Inflammatory macrophage treated with lipopolysaccharide for 4 hours (primary cell): ENCODE measurements around the gene MBOAT1.

Experiments
- DNase-seq: peaks from one replicate; pipeline ENCODE4 v3.0.0-alpha.2; 2020

Gene MBOAT1

DNA sequence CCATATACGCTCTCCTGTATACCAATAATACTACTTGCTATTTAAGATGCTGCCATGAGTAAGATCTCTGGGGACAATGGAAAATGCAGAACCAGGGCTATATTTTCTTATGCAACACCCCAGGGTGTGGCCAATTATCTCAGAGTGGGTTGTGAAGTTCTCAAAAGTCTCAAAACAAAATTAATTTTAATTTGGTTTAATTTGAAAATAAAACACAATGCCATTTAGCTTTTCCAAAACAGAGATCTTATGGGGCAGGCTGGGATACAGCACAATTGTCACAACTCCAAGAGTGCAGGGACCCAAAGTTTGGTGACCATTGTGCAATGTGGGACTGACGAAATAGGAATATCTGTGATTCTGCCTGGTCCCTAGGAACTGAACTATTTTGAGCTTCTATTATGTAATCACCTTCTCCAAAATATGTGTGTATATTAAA is 43.1 kb downstream of the MBOAT1 start:
- DNase-seq: peak; percentile 93

DNA sequence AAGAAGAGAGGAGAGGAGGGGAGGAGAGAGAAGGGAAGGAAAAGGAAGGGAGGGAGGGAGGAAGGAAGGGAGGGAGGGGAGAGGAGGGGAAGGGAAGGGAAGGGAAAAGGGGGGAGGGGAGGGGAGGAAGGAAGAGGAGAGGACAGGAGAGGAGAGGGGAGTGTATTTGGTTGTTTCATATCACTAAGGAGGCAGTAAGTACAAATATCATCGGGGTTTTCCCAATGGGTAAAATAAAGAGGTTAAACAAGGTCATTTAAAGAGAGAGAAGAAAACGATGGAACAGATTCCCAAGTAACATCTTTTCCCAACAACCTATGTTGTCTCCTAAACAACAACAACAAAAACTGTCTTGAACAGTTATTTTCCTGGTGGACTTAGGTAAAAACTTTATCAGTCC is 43.6 kb downstream of the MBOAT1 start:
- peak; percentile 56 for DNase-seq

DNA sequence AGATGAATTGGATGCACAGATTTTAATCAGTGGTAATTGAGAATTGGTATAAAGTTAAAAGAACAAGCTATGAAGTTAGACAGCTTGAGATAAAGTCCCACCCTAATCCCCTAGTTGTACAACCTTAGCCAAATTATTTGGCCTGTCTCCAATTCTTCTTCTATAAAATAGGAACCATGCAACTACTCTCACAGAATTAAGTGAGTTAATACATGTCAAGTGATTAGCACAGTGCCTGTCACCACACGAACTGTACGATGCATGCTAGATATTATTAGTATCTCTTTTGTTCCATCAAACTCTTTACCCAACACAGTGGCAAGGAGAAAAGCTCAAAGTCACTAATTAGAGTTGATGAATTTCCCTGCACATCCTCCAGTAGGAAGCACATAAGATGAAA is 44.7 kb downstream of the MBOAT1 start:
- peak; percentile 64 for DNase-seq

DNA sequence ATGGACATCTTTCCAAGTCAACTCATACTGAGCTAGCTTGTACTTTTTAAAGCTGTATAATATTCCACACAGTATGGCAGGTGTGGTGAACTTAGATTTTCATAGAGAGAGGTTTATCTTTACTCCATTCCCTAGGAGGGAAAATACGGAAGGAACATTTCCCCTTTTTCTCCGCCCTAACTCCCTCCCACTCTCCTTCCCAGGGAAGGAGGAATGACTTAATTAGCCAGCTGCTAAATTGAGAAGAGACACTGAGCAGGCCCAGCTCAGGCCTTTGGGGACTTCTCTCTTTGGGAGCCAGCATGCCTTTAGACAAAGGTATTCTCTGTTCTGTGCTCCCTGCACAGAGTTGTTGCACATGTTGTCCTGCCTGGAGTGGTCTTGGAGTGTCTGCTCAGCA is 46.1 kb downstream of the MBOAT1 start:
- peak; percentile 83 for DNase-seq

DNA sequence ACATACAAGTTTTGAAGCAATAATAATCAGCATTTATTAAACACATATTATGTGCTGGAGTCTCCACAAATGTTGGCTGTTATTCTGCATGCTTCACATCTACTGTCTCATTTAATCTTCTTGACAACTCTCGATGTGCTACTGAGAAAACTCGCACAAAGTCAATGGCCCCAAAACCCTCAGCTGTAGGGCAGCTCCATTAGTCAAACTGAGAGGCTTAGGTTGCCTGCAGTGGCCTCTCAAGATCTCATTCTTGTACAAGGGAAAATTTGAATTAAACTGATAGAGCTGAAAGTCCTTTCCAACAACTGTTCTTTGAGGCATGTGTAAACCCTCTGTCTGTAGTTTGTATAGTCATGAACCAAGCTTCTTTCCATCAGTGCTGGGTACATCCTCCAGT is 49.8 kb downstream of the MBOAT1 start:
- no peak for DNase-seq

DNA sequence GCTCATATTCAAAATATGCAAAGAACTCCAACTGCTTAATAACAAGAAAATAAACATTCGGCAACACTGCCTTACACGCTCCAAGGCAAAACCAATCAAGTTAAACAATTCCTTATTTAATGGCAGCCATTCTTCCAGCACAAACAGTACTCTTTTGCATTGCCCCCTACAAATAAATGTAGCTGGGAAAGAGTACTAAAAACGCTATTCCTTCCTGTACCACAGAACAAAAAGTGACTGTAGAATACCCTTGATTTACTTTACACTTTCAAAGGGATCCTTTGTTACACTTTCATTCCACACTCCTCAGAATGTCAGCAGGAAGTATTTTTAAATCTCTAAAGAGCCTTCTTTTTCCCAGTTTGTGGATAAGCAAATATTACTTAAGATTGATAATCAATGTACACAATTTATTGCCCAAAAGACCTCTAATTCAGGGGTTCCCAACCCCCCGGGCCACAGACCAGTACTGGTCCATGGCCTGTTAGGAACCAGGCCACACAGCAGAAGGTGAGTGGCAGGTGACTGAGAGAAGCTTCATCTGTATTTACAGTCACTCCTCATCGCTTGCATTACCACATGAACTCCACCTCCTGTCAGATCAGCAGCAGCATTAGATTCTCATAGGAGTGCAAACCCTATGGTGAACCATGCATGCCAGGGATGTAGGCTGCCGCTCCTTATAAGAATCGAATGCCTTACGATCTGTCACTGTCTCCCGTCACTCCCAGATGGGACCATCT is 51.6 kb downstream of the MBOAT1 start:
- no peak for DNase-seq

DNA sequence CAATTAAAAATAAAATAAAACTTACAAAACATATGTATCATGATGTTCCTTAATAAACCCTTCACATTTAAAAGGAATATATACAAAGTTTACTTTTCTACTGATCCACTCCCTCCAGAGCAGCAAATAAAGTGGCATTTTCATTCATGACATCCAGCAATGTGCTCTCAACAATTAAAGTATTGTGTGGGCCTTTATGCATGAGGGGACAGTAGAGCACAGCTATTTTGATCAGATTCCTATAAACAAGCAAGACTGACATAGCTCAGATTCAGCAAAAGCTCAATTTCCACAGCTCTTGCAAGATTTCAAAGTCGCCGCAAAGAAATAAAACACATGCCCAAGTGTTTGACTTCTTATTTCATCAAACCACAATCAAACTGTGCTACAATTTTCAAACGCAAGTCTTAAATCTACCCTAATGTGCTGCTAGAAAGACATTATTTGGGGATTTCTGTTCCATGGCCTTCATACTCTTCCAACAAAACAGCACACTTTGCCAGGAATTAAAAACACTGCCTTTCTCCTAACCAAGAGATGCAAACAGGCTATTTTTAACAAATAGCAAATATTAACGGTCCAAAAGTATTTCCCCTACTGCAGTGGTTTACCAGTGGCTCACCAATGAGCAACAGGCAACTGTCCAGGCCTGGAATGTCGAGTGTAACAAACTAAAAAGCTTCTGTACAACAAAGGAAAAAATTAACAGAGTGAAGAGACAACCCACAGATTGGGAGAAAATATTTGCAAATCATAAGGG is 52.3 kb downstream of the MBOAT1 start:
- no peak for DNase-seq

DNA sequence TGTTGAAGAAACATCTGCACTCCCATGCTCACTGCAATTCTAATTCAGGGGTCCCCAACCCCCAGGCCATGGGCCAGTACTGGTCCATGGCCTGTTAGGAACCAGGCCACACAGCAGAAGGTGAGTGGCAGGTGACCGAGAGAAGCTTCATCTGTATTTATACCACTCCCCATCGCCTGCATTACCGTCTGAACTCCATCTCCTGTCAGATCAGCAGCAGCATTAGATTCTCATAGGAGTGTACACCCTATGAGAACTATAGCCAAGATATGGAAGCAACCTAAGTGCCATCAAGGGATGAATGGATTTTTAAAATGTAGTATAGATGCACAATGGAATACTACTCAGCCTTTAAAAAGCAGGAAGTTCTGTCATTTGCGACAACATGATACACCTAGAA is 53.2 kb downstream of the MBOAT1 start:
- DNase-seq: no peak

DNA sequence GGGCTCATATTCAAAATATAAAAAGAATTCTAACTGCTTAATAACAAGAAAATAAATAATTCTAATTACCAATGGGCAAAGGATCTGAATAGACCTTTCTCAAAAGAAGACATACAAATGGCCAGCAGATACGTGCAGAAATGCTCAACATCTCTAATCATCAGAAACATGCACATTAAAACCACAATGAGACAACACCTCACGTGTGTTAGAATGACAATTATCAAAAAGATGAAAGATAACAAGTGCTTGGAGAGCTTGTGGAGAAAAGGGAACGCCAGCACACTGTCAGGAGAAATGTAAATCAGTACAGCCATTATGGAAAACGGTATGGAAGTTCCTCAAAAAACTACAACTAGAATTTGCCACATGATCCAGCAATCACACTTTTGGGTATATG is 53.6 kb downstream of the MBOAT1 start:
- peak; percentile 15 for DNase-seq

DNA sequence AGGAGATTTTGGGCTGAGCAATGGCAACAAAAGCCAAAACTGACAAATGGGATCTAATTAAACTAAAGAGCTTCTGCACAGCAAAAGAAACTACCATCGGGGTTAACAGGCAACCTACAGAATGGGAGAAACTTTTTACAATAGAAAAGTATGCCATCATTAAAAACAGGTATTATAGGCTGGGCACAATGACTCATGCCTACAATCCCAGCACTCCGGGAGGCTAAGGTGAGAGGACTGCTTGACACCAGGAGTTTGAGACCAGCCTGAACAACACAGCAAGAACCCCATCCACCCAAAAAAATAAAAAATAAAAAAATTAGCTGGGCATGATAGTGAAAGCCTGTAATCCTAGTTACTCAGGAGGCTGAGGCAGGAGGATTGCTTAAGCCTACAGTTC is 55.4 kb downstream of the MBOAT1 start:
- DNase-seq: no peak

DNA sequence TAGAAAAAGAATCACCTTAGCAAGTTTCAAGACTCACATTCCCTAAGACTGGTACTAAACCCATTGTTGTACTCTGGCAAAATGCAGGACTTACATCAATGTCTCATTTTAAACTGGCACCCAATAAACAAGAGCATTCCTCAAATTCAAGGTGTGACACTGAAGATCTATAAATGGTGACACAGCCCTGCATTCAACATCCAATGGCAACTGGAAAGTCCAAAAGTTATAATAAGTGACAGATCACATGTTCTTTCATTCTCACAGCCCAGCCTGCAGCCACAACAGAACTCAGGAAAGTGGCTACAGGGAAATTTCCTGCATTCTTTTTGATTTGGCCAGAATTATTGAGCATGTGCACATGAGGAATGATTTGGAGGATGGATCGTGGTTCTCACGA is 57.5 kb downstream of the MBOAT1 start:
- no peak for DNase-seq

DNA sequence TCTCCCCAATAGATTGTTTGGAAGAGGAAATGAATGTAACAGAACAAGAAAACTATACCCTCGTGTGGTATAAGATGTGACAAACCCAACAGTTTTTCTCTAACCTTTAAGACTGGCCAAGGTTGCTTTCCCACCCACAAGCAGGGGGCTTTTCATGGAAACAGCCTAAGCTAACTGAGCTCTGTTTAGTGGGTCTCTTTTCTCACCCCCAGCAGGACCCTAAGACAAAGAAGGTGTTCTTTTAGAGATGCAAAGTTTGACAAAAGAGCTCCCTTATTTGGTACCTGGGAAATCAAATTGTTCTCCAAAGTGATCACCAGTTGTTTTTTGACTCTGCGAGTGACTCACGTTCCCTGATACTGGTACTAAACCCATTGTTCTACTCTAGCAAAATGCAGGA is 59.1 kb downstream of the MBOAT1 start:
- DNase-seq: no peak

DNA sequence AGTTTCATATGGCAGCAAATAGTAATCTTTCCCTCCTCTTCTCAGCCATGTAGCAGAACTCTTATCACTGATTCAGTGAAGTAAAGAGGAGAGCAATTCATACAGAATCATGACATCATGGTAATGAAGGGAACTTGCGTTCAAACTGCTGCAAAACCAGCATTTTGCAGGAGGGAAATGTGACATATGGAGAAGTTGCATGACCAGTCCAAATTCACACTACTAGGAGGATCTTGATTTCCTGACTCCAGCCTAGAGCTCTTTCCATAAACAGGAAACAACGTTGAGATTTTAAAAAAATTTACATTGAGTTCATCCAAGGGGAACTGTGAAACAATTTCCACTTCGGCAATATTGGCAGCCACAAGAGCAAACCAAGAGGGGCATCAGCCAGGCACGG is 63.8 kb downstream of the MBOAT1 start:
- DNase-seq: peak; percentile 83

DNA sequence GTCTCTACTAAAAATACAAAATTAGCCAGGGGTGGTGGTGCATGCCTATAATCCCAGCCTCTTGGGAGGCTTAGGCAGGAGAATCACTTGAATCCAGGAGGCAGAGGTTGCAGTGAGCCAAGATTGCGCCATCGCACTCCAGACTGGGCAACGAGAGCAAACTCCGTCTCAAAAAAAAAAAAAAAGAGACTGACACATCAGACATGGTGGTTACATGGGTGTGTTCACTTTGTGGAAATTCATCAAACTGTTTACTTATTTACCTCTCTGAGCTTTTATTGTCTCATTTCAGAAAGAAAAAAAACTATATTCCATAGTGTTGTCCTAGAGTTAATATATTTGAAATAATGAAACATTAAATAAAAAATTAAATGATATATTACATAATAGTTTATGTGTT is 64.8 kb downstream of the MBOAT1 start:
- peak; percentile 15 for DNase-seq

DNA sequence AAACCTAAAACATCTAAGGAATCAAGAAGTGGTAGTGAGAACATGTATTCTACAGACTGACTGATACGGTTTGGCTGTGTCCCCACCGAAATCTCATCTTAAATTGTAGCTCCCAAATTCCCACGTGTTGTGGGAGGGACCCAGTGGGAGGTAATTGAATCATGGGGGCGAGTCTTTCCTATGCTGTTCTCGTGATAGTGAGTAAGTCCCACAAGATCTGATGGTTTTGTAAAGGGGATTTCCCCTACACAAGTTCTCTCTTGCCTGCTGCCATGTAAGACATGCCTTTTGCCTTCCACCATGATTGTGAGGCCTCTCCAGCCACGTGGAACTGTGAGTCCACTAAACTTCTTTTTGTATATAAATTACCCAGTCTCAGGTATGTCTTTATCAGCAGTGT is 65.4 kb downstream of the MBOAT1 start:
- DNase-seq: peak; percentile 58

DNA sequence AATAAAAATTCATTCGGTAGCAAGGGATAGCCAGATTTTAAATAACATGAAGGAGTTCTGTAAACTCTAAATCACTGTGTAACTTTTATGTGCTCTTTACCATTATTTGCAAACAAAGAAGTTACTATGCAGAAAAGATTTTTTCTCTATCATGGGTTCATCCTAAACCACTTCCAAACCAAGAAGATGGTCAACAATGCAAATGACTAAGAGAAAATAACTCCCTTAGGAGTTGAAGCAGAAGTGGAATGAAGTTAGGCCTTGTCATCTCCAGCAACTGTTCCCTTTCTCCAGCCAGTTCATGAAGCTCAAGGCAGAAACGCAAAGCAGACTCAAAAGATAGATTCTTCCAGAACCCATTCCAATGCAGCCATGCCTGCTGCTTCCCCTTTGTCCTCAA is 66.0 kb downstream of the MBOAT1 start:
- DNase-seq: no peak

DNA sequence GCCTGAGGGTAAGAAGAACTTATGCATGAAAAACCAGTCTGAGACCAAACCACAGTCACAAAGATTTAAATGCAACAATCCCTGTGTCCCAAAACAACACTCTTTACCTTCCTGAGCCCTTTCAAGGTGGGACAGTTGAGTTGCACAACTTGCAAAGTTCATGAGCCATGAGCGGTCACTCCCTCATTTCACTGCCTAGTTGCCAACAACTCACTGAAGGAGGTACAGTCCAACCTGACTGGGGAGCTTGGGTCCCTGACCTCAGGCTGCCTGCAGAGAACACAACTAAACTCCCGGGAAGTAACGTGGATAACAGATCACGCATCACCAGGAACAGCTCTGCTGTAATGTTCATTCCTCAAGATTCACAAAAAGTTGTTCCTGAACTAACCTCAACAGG is 69.4 kb downstream of the MBOAT1 start:
- no peak for DNase-seq

DNA sequence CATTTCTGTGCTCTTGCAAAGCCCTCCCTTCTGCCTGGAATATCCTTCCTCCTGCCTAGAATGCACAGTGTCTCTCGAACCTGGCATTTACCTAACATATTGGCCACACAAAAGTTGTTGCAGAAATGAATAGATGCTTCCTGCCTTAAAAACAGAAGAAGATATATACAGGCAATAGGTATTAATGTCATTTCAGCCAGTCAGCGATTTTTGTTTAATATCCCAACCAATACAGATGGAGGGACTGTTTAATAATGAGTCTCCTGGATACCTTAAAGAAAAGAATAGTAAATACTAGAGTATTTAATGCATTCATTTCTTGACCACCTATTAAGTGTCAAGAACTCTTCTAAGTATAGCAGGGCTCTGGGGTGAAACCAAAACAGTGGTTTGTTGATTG is 70.3 kb downstream of the MBOAT1 start:
- DNase-seq: no peak

DNA sequence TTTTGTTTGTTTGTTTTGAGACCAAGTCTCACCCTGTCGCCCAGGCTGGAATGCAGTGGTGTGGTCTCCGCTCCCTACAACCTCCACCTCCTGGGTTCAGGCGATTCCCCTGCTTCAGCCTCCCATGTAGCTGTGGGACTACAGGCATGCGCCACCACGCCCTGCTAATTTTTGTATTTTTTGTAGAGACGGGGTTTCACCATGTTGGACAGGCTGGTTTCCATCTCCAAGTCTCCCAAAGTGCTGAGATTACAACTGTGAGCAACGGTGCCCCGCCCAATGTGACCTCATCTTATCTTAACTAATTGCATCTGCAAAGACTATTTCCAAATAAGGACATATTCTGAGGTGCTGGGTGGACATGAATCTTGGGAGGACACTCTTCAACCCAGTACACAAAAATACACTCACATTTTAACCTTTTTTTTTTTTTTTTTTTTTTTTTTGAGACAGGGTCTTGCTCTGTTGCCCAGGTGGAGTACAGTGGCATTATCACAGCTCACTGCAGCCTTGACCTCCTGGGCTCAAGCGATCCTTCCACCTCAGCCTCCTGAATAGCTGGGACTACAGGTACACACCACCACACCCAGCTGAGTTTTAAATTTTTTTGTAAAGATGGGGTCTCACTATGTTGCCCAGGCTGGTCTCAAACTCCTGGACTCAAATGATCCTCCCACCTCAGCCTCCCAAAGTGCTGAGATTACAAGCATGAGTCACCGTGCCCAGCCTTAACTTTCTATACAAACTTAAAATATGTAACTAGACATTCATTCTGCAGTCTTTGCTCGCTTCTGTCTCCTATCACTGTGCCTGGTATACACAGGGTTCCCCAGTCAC is 72.9 kb downstream of the MBOAT1 start:
- peak; percentile 42 for DNase-seq

DNA sequence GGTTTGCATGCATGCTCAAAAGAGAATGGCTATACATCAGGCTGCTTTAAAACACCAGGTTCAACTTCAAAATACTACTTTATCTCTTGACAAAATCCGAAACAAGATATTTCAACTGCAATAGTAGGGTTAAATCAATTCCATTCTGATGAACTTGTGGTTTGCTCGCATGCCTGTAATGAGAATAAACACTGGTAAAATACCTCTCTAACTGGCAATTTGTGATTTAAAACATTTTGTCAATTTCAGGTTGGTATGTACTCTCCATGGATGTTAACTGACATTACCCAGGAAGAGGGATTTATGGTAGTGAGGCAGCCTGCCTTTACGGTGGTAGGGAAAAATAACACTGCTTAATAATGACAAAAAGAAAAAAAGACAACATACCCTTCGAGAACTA is 74.4 kb downstream of the MBOAT1 start:
- DNase-seq: no peak

DNA sequence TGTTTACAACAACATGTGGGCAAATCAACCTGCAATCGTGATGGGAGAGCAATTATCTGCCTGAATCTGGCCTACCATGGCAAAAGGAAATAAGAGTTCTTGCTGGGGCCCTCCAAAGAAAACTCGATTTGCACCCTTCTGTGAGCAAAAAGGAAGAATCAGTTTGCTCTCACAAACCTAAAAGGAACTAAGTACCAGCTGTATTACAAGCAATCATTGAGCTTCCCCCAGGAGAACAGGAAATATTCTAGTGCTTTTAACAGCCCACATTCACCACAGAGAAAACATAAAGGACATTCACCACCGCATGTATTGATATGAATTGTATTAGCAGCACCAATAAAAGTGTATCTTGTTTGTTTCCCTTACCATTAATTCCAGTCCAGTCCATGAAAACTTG is 75.0 kb downstream of the MBOAT1 start:
- DNase-seq: peak; percentile 26

DNA sequence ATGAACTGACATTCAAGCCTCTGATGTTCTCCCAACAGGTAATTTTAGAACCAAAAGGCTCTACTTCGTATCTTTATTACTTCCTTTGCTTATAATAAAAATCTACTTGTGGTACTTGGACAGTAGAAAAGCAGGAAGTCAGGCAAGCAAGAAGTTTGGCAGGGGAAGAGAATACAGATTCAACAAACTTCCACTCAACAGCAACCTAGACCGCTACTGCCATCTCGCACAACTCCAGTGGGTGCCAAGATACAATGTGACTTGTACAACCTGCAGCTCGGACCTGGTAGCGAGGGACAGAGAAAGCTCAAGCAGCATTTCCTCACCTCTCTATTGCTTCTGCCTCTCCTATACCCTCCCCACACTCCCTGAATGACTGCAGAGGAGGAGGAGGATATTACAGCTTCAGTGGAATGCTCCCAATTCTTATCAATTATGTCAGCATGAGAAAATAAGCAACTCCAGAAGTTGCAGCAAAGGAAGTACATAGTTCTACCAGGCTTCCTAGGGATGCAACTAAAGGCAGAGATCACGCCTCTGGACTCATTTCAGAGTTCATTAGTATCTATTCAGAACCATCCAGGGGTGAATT is 76.5 kb downstream of the MBOAT1 start:
- no peak for DNase-seq

DNA sequence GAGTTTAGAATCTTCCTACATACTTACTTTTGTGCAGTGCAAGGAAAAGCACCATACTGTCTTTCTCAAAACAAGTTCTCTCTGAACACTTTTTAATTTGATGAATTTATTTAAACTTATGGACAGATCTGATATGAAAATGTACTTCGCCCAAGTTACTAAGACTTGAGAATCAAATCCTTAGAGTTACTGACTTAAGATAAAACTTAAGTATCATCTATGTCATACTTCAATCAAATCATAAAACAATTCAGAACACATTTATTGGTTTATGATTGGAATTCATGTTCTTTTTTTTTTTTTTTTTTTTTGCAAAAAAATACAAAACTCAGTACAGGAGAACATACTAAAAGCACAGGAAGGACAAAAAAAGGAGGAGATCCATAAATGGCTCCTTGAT is 77.7 kb downstream of the MBOAT1 start:
- DNase-seq: no peak
